Measurements from ENCODE around the gene NDUFB8. TPM values are rescaled to one million over a fixed set of nuclear protein-coding genes. Genes with fewer than 3 reads are reported as not detected.
A peak's percentile ranks its signal among the peaks of the same experiment; 100 is the strongest.

The NDUFB8 gene
- polyA plus RNA-seq, 4 donors = 161 to 216 (median 195) TPM

DNA sequence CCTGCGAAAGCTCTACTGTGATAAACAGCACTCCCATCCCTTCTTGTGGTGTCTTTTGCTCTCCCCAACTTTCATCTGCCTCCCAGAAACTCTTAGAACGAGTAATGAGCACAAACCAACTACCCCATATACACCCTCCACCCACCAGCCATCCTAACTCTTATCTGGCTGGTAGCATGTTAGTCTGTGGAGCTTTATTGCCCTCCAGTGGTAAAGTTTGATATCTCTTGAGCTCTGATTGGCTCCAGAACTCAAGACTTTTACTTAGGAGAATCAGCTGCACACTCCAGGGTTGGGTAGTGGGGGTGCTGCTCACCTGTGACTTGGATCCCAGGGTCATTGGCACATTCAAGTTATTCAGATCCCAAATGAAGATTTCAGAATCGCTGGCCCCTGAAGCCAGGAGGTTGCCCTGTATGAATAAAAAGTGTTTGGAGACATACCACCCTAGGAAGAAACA lies 20.9 kb downstream of the NDUFB8 start:
- no peak for DNase-seq (ENCODE audit: low read depth in 4 of 4, low spot score in 2 of 4)

- DNase-seq (ENCODE audit: low read depth in 4 of 4, low spot score in 2 of 4) = no peak
These were observed 21.4 kb downstream of the NDUFB8 start for GRCh38 chr10:100508266-100508665.

GRCh38 chr10:100507357-100507732 lies 22.3 kb downstream of the NDUFB8 start:
- DNase-seq (ENCODE audit: low read depth in 4 of 4, low spot score in 2 of 4) = no peak

DNA sequence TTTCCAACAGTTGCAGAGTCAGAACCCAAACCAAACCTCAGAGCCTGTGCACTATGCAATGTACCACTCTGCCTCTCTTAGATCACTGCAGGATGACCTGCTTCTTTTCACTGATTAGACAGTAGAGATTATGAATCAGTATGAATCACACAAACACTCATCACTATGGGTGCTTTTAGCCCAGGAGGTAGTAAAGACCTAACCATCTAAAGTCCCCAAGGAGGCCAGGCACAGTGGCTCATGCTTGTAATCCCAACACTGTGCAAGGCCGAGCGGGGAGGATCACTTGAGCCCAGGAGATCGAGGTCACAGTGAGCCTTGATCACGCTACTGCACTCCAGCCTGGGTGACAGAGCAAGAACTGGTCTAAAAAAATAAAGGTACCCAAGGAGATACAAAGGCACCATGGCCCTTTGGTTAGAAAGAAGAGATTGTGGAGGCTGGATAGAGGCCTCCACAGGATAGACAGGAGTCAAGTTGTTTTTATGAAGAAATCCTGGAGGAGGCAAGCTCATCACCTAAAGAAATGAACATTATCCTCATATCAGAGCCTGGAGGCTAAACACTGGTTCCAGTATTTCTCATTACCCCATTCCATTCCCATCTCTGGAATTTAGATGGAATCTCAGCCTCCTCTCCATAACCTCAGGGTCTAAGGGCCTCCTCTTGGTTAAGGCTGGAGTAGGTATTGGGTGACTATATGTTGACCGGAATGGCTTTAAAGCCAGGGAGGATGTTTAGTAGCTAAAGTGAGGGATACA lies 22.9 kb downstream of the NDUFB8 start:
- no peak for DNase-seq (ENCODE audit: low read depth in 4 of 4, low spot score in 2 of 4)

- DNase-seq (ENCODE audit: low read depth in 4 of 4, low spot score in 2 of 4) = no peak
These were observed 24.5 kb downstream of the NDUFB8 start for GRCh38 chr10:100505164-100505563.

- peak in 1 of 4 donors; percentile 33 for DNase-seq (ENCODE audit: low read depth in 4 of 4, low spot score in 2 of 4)
These were observed 25.6 kb downstream of the NDUFB8 start for GRCh38 chr10:100504096-100504495.

GRCh38 chr10:100502926-100503494 lies 26.7 kb downstream of the NDUFB8 start:
- DNase-seq (ENCODE audit: low read depth in 4 of 4, low spot score in 2 of 4) = no peak

- DNase-seq (ENCODE audit: low read depth in 4 of 4, low spot score in 2 of 4) = no peak
These were observed 28.2 kb downstream of the NDUFB8 start for GRCh38 chr10:100501423-100501822.

DNA sequence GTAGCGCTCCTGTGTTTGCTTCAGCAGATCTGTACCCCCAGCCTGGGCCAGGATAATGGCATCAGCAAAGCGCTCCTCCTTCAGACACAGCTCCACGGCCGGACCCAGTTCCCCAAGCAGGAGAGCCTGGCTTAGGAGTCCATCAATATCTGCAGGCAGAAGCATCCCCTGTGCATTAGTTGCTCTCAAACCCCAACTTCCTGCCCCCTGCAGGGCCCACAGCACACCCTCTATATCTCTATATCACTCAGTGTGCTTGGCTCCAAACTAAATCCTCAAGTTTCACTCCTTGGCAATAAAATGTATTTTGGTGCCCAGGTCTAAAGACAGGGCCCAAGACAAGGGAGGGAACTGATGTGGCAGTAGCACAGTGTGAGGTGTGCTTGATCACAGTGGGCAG lies 31.6 kb downstream of the NDUFB8 start:
- DNase-seq (ENCODE audit: low read depth in 4 of 4, low spot score in 2 of 4) = no peak

- no peak for DNase-seq (ENCODE audit: low read depth in 4 of 4, low spot score in 2 of 4)
These were observed 33.1 kb downstream of the NDUFB8 start for GRCh38 chr10:100496567-100496966.

DNA sequence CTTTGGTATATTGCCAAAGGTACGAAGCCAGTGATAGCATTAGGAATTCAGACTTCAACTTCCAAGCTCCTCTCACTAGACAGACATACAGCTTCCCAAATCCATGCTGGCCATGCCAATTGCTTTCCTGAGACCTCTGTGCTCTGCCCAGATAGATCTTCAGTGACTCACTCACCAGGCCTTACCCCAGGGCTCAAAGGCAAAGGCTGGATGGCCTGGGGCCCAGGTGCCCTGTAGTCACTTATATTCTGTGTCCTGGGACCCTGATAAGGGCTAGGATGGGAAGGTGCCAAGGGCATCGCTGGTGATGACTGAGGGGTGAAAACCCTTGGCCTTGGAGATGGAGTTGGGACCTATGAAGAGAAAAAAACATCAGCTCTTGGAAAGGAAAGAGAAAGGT lies 39.1 kb downstream of the NDUFB8 start:
- no peak for DNase-seq (ENCODE audit: low read depth in 4 of 4, low spot score in 2 of 4)

DNA sequence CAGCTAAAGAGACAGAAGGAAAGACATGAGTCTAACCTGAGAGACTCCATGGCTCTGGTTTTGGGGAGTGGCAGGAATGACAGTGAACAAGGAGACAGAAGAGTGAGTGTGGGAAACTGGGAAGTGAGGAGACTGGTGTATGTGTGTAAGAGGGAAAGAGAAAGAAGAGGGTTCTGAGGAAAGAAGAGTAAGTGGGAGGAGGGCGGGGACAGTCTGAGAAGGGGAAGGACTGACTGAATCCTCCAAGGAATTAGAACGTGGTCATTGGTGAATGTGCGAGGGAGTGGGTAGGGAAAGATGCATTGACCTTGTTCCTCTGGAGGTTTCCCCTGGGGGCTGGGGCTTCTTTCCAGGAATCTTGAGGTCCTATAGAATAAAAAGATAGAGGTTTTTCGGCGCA lies 40.3 kb downstream of the NDUFB8 start:
- no peak for DNase-seq (ENCODE audit: low read depth in 4 of 4, low spot score in 2 of 4)

DNA sequence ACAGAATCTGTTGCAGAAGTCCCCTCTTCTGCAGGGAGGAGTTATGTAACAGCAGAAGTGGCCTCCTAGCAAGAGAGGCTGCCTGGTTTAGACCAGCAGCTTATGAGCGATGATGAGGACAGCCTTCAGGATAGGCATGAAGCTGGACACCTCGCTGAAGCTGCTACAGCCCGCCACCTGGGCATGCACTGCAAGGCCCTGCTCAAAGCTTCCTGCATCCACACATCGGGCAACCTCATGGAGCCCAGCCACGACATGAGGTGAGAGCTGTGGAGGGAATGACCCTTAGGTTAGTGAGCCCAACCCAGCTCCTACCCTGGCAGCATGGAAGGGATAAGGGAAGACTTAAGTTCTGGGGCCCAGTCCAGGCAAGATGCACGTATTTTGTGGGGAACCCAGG lies 42.1 kb downstream of the NDUFB8 start:
- DNase-seq (ENCODE audit: low read depth in 4 of 4, low spot score in 2 of 4) = no peak

DNA sequence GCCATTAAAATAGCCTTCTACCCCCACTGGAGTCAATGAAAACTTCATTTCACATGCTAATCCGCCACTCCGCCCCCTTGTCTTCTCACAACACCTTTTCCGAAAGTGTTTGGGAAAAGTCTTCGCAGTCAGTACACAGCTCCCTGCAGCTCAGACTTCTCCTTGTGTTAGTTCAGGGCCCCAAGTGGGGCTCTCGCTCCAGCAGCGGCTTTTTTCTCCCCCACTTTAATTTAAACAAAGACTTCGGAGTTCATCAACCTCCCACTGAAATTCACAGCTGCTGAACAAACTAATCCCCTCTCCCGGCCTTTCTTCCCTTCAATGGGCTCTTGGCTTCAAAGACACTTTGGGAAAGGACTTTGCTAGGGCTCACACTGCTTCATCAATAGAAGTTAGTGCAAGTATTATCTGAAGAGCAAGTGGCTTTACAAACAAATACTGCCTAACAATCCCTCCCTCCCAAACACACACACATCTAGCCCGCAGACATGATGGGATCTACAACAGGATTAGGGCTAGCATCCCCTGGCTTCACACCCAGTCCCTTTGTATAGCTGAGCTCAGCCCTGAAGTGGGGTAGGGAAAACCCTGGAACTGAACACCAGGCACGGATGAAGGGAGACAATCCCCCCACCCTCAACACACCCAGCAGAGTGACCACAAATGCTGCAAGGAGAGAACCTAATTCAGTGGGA lies 43.7 kb downstream of the NDUFB8 start:
- DNase-seq (ENCODE audit: low read depth in 4 of 4, low spot score in 2 of 4) = no peak

- no peak for DNase-seq (ENCODE audit: low read depth in 4 of 4, low spot score in 2 of 4)
These were observed 44.3 kb downstream of the NDUFB8 start for GRCh38 chr10:100485366-100485765.

- no peak for DNase-seq (ENCODE audit: low read depth in 4 of 4, low spot score in 2 of 4)
These were observed 45.6 kb downstream of the NDUFB8 start for GRCh38 chr10:100483876-100484666.

GRCh38 chr10:100482834-100483185 lies 46.9 kb downstream of the NDUFB8 start:
- no peak for DNase-seq (ENCODE audit: low read depth in 4 of 4, low spot score in 2 of 4)

GRCh38 chr10:100482181-100482833 lies 47.4 kb downstream of the NDUFB8 start:
- DNase-seq (ENCODE audit: low read depth in 4 of 4, low spot score in 2 of 4) = peak in 3 of 4 donors; percentile 46 to 72 (median 65)

DNA sequence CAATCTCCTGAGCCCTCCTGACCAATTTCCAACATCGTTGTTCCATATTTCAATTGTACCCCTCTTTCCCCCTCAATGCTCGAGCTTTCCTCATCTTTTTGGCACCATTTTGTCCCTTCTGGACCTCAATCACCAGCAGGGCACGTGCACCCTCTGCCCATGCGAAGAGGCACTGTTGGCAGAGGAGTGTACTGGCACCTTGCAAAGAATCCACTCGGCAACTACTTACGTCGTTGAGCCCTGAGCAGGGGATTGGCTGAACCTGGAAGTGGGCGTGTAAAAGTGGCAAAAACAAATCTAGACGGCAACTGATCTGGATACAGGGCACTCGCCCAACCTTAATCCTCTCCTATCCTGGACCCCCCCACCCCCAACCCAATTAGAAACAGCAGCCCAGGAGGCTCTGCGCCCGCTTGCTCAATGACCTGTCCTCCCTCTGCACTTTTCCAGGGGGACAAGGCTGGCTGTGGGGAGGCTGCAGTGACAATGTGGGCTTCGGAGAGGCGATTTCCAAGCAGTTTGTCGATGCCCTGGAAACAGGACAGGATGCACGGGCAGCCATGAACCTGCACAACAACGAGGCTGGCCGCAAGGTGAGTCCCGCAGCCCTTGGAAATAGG lies 48.1 kb downstream of the NDUFB8 start:
- DNase-seq (ENCODE audit: low read depth in 4 of 4, low spot score in 2 of 4) = peak; percentile 82 to 91 (median 84)

DNA sequence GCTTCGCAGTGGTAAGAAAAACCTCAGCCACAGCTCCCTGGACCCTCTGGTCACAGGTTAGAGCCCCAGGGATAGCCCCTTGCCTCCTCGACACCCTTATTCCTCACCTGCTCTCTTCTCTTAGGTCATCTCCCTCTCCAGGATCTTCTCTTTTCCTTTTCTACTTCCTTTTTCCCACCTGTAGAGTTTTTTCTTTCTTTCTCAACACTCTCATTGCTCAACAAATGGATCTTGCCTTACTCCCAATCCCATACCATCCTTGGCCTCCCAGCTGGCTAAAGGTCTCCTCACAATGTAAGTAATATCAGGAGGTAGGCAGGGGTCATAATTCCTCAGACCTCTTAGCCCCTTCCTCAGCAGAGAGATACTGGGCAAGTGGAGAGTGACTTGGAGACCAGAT lies 49.7 kb downstream of the NDUFB8 start:
- no peak for DNase-seq (ENCODE audit: low read depth in 4 of 4, low spot score in 2 of 4)

All from left renal cortex interstitium (tissue), 4 donors.